ENCODE results near the gene SSTR5. TPM values are rescaled to one million over a fixed set of nuclear protein-coding genes. Genes with fewer than 3 reads are reported as not detected.
"Not testable (repeated sequence)": the region's sequence is repeated elsewhere in the genome, so short reads cannot be mapped to it uniquely, and the experiment has no call there.

The SSTR5 gene
- total RNA-seq, 2 experiments from 2014 or later = not detected

DNA sequence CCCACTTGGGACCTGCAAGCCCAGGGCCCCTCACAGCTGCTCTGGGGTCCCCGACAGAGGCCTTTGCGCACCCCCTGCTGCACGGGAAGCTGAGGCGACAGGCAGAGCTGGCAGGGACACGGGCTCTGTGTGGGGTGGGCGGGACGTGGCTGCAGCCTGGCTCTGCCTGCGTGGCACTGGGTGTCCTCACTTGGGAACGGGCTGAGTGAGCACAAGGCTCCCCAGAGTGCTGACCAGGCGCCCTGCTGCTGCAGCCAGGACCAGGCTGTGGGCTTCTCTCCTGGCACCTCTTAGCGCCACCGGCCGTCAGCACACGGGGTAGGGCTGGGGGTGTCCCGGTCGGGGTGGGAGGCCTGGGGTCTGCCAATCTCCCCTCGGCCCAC lies 16.9 kb downstream of the SSTR5 start:
- Mint-ChIP-seq H3K27me3 (no peaks in the 10 kb centered on the region), H3K36me3 (ENCODE audit: low read depth) (no peaks in the 10 kb centered on the region), H3K4me3 (no peak overlapping the region), H3K9me3 (peaks cover 15% of the 10 kb centered on the region), H3K4me1 (no peaks in the 10 kb centered on the region), H3K27ac (no peak overlapping the region)
- no peak for DNase-seq
- CTCF ChIA-PET = no interaction called here
- POLR2A ChIA-PET = no interaction called here

DNA sequence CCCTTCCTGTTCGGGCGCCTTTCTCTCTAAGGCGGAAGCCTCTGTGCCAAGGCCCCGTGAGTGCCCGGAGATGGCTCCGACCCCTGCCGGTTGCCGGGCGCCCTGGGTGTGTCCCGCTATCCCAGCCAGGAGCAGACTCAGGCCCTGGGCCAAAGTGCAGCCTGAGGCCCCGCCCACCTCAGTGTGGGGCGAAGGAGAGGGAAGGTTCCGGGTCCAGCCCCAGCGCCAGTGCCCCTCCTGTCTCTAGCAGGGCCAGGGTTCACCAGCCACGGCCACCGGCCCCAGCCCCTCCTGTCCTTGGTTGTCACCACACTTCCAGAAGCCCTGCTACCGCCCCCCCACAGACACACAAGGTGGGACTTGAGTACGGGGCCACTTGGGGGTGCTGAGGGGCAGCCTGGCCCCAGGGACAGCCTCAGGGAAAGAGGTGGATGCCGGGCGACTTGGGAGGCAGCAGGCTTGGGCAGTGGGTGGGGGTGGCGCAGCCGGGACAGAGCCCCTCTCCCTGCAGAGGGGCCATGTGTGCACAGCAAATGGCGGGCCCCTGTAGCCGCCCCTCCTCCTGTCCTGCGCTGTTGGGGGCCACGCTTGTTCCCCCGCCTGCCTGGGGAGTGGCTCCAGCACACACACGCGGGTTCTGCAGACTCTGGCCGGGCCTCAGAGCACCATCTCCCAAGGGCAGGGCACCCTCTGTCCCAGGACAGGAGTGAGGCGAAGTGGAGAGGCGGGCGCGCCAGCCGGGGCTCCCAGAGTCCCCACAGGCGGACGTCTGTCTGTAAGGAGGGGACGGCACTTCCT lies 17.5 kb downstream of the SSTR5 start:
- no peak overlapping the region for H3K4me3 Mint-ChIP-seq
- no peak for DNase-seq
- H3K9me3 Mint-ChIP-seq = peaks cover 14% of the 10 kb centered on the region
- H3K4me1 Mint-ChIP-seq = no peaks in the 10 kb centered on the region
- ChIA-PET POLR2A (no interaction called here), CTCF (no interaction called here)
- no peaks in the 10 kb centered on the region for H3K36me3 Mint-ChIP-seq (ENCODE audit: low read depth)
- H3K27me3 Mint-ChIP-seq = no peaks in the 10 kb centered on the region
- no peak overlapping the region for H3K27ac Mint-ChIP-seq

DNA sequence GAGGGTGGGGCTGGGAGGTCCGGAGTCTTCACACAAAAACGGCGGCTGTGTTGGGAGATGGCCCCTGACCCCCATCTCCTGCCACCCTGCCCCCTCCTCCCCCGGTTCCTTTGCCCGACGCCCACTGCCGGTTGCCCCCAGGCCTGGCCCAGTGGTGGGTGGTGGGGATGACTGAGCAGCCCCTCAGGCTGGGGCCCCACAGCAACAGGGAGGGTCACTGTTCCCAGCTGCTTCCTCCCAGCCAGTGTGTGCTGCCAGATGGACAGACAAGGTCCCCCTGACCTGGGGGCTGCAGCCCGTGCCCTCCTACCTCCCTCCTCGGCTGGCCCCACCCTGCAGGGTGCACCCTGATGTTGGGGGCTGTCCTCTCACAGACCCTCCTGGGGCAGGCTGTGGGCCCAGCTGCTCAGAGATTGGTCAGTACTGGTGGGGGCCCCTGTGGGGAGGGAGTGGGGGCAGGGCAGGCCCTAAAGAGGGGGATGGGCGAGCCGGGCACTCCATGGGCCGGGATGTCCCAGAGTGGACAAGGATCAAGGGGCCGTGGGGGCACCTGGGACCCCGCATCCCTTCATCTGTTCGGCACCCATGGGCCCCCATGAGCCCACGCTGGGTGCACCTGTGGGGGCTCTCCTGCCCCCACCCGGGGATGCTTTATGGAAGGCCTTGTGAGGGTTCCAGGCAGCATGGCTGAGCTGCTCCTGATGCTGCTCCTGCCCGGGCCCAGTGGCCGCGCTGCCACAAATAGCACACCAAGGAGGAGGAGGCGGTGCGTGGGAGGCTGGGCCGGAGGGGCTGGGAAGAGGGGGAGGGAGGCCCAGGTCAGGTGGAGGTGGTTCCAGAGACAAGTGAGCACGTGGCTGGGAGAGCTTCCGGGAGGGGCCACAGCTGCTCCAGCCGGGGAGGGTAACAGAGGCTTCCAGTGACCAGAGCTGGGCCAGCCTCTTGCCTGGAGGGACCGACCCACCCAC lies 18.4 kb downstream of the SSTR5 start:
- CTCF ChIA-PET = no interaction called here
- DNase-seq = no peak
- POLR2A ChIA-PET = no interaction called here
- Mint-ChIP-seq H3K36me3 (ENCODE audit: low read depth) (no peaks in the 10 kb centered on the region), H3K4me3 (no peak overlapping the region), H3K4me1 (no peaks in the 10 kb centered on the region), H3K9me3 (peaks cover 6% of the 10 kb centered on the region), H3K27me3 (no peaks in the 10 kb centered on the region), H3K27ac (no peak overlapping the region)

DNA sequence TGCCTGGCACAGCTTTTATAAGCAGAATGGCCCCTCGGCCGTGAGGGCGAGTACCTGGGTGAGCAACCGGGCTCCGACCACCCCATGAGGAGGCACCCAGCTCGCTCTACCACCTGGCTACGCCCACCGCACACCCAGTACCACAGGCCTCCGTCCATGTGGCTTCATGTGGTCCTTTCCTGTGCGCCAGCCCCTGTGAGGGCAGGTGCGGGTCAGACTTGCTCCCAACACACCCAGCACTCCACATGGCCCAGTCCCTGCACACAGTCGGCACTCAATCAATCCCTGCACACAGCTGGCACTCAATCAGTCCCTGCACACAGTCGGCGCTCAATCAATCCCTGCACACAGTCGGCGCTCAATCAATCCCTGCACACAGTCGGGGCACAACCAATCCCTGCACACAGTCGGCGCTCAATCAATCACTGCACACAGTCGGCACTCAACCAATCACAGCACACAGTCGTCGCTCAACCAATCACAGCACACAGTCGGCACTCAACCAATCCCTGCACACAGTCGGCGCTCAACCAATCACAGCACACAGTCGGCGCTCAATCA lies 19.5 kb downstream of the SSTR5 start:
- Mint-ChIP-seq H3K36me3 (ENCODE audit: low read depth) (no peaks in the 10 kb centered on the region), H3K27me3 (no peaks in the 10 kb centered on the region), H3K4me1 (no peaks in the 10 kb centered on the region), H3K4me3 (no peak overlapping the region), H3K27ac (no peak overlapping the region), H3K9me3 (peaks cover 6% of the 10 kb centered on the region)
- ChIA-PET POLR2A (no interaction called here), CTCF (no interaction called here)
- no peak for DNase-seq

DNA sequence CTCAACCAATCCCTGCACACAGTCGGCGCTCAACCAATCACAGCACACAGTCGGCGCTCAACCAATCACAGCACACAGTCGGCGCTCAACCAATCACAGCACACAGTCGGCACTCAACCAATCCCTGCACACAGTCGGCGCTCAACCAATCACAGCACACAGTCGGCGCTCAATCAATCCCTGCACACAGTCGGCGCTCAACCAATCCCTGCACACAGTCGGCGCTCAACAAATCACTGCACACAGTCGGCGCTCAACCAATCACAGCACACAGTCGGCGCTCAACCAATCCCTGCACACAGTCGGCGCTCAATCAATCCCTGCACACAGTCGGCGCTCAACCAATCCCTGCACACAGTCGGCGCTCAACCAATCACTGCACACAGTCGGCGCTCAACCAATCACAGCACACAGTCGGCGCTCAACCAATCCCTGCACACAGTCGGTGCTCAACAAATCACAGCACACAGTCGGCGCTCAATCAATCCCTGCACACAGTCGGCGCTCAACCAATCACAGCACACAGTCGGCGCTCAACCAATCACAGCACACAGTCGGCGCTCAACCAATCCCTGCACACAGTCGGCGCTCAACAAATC lies 20.2 kb downstream of the SSTR5 start:
- H3K4me1 Mint-ChIP-seq; DNase-seq; POLR2A ChIA-PET; H3K36me3 Mint-ChIP-seq (ENCODE audit: low read depth); H3K4me3 Mint-ChIP-seq; H3K27me3 Mint-ChIP-seq; H3K9me3 Mint-ChIP-seq; H3K27ac Mint-ChIP-seq: not testable (repeated sequence)
- CTCF ChIA-PET = interaction anchor here (0.9 kb wide), 1 partner anchor 286 kb away, joined by 6 read pairs; no protein-coding TSS in a partner anchor

DNA sequence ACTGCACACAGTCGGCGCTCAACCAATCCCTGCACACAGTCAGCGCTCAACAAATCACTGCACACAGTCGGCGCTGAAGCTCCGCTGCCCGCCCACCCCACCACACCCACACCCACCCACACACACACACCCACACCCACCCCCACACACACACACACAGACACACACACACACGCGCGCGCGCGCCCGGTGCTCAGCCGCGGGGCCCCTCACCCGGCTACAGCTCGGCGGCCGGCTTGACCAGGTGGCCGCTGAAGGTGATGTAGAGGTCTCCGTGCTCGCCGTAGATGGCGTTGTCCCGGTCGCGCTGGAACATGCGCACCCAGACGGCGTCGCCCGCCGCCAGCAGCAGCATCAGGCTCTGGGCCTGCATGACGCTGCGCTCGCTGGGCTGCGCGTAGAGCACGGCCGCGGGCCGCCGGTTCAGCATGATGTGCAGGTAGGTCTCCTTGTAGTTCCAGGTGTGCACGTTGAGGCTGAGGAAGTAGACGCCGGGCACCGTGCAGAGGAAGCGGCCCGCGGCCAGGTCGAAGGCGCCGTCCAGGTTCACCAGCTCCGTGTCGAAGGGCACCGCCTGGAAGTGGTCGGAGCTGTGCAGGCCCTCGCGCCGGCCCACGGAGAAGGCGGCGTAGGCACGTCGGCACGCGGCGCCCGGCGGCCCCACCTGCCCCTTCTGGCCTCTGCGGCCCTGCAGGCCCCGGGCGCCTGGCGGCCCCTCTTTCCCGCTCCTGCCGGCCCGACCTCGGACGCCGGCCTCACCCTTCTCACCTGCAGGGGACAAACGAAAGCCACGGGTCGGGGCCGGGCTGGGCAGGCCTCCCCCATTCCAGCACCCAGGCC lies 21.0 kb downstream of the SSTR5 start:
- Mint-ChIP-seq H3K9me3 (peaks cover 6% of the 10 kb centered on the region), H3K36me3 (ENCODE audit: low read depth) (no peaks in the 10 kb centered on the region), H3K27me3 (no peaks in the 10 kb centered on the region), H3K27ac (peak overlapping the region; percentile 69), H3K4me1 (no peaks in the 10 kb centered on the region), H3K4me3 (no peak overlapping the region)
- ChIA-PET POLR2A (no interaction called here), CTCF (interaction anchor here (0.9 kb wide), 2 partner anchors 36 to 286 kb away, joined by 3 to 6 read pairs; no protein-coding TSS in a partner anchor)
- peak; percentile 19 for DNase-seq

DNA sequence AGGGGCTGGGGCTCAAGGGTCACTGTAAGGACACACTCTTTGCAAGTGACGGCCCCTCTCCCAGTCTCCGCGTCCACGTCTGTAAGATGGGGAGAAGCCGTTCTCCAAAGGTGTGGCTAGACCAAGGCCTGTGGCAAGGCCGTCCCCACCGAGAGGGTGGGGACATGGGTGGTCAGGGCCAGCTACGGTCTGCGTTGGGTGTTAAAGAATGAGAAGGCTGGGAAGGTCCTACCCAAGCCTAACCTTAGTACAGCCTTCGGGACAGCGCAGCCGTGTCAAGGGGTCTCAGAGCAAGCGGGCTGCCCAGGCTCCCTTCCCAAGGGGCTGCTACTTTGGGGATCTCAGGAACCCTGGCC lies 21.6 kb downstream of the SSTR5 start:
- Mint-ChIP-seq H3K36me3 (ENCODE audit: low read depth) (no peaks in the 10 kb centered on the region), H3K27ac (no peak overlapping the region), H3K4me1 (no peaks in the 10 kb centered on the region), H3K27me3 (no peaks in the 10 kb centered on the region), H3K9me3 (peaks cover 6% of the 10 kb centered on the region), H3K4me3 (no peak overlapping the region)
- no peak for DNase-seq
- POLR2A ChIA-PET = no interaction called here
- CTCF ChIA-PET = interaction anchor here (0.9 kb wide), 1 partner anchor 37 kb away, joined by 3 read pairs; no protein-coding TSS in a partner anchor

DNA sequence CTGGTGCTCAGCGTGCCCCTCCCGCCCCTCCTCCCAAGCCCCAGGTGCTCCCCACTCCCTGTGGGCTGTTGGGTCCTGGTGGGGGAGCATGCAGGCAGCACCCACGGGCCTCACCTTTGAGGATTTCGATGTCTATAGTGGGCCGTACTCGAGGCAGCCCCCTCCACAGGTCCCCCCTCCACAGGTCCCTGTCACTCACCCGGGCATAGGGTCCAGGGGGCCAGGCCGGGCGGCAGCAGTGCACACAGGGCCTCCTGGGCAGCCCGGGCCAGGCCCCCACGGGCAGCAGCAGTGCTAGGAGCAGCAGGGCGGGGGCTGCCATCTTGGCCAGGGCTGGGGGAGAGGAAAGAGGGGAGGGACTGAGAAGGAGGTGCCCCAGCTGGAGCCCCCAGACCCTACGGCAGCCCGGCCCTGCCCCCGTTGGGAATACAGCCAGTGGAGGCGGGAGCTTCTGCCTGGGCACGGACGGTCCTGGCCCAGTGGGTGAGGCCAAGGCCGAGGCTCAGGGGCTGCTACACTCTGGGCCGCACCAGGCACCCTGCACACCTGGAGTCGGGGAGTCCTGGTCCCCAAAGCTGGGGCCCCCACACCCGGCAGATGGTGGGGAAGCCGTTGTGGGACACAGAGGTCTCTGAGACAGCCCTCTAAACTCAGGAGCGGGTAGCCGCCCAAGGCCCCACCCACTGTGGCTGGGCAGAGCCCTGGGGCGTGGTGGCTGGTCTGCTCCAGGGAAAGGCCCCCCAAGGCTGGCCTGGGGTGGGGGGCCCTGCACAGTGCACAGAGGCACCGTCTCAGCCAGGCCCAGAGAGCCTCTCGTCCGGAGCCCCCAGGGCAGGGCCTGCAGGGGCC lies 22.3 kb downstream of the SSTR5 start:
- no peaks in the 10 kb centered on the region for H3K27me3 Mint-ChIP-seq
- H3K4me1 Mint-ChIP-seq = no peaks in the 10 kb centered on the region
- H3K36me3 Mint-ChIP-seq (ENCODE audit: low read depth) = no peaks in the 10 kb centered on the region
- no peak overlapping the region for H3K4me3 Mint-ChIP-seq
- no peak for DNase-seq
- CTCF ChIA-PET = no interaction called here
- no peak overlapping the region for H3K27ac Mint-ChIP-seq
- POLR2A ChIA-PET = no interaction called here
- H3K9me3 Mint-ChIP-seq = peaks cover 6% of the 10 kb centered on the region

DNA sequence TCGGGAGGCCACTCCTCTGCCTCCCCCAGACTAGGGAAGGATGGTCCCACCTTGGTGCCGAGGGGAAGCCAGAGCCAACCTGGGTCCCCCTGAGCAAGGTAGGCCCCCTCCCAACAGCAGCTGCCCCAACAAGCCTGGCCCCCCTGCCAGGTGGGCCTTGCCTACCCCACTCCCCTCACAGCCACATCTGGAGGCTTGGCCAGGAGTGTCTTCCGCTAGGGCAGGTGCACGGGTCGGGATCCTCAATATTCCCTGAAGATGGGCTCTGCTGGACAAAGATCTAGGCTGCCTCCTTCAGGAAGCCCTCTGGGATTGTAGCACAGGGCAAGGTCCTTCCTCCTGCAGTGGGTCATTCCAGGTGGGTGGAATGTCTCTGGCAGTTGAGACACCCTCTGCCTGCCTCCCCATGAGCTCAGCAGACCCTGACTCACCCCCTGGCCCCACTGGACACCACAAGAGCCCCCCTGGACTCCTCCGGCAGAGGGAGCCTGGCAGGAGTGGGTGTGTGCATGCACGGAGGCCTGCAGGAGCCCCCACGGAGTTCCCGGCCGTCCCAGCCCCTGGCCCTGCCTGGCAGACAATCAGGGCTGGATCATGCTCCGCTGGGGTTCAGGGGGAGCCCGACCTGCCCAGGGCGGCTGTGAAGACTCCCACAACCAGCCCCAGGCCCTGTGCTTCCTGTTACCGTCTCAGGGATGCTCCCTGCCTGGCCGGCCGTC lies 23.1 kb downstream of the SSTR5 start:
- no peak overlapping the region for H3K27ac Mint-ChIP-seq
- H3K4me3 Mint-ChIP-seq = no peak overlapping the region
- peaks cover 6% of the 10 kb centered on the region for H3K9me3 Mint-ChIP-seq
- ChIA-PET POLR2A (no interaction called here), CTCF (no interaction called here)
- no peaks in the 10 kb centered on the region for H3K36me3 Mint-ChIP-seq (ENCODE audit: low read depth)
- no peak for DNase-seq
- H3K4me1 Mint-ChIP-seq = no peaks in the 10 kb centered on the region
- no peaks in the 10 kb centered on the region for H3K27me3 Mint-ChIP-seq

DNA sequence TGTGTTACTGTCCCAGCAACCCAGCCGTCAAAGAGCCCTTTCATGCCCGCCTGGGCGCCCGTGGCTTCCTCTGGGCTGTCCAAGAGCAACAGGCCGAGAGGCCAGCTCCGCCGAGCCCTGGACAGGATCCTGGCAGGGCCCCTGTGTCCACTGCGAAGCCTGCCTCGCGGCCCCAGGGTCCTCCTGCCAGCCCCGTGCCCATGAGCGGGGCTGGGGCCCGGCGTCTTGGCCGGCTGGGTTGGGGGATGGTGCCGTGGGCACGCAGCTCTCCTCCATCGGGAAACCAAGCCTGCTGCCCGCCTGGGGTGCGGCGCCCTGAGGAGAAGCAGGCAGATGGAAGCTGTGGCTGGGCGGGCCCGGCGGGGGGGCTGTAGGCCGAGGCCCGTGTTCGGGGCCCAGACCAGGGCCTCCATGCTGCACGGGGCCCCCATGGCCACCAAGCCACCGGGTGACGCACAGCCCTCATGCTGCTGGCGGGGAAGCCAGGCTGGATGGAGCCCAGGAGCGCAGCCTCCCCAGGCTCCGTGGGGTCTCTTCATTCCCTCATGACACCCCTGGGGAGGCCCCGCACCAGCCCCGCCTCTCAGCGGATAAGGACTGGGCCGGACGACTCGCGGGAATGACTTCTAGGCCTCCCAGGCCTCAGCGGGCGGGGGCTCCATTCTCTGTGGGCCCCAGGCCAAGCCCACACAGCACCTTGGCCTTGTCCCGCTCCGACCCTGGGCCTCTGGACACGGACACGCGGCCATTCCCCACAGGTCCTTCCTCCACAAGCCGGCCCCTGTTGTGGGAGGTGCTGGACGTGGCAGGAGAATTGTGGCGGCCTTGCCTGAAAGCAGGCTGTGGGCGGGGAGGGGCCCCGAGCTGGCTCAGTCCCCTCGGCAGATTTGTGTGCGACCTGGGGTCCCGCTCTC lies 23.9 kb downstream of the SSTR5 start, which contains the start of gene C1QTNF8:
TSS of gene C1QTNF8 (minus strand) at position 76 of the 914 bp plus-strand sequence. CDS start 1,322 bp downstream, outside the sequence.
- no peaks in the 10 kb centered on the region for H3K4me1 Mint-ChIP-seq
- no peak within 1 kb of the TSS for H3K27ac Mint-ChIP-seq
- no peaks in the 10 kb centered on the region for H3K36me3 Mint-ChIP-seq (ENCODE audit: low read depth)
- ChIA-PET POLR2A (no interaction called here), CTCF (no interaction called here)
- H3K27me3 Mint-ChIP-seq = no peaks in the 10 kb centered on the region
- no peak for DNase-seq
- H3K9me3 Mint-ChIP-seq = peaks cover 6% of the 10 kb centered on the region
- H3K4me3 Mint-ChIP-seq = no peak within 1 kb of the TSS
